ENCODE results near the gene GPR108. TPM values are rescaled to one million over a fixed set of nuclear protein-coding genes. Genes with fewer than 3 reads are reported as not detected.
"Not testable (repeated sequence)": the region's sequence is repeated elsewhere in the genome, so short reads cannot be mapped to it uniquely, and the experiment has no call there.

Gene GPR108
- total RNA-seq, 1 donor from 2014 or later = 58.2 TPM

GRCh38 chr19:6754653-6755463 is 17.5 kb upstream of the GPR108 start:
- no peak for DNase-seq (ENCODE audit: low read depth)
- no peak for TF ChIP-seq CTCF (conservative IDR thresholded peaks at IDR 0.05; ENCODE audit: low read depth, low read length)

GRCh38 chr19:6754136-6754535 is 16.8 kb upstream of the GPR108 start:
- no peak for DNase-seq (ENCODE audit: low read depth)
- no peak for TF ChIP-seq CTCF (conservative IDR thresholded peaks at IDR 0.05; ENCODE audit: low read depth, low read length)
- no peak overlapping the region for H3K4me3 ChIP-seq (ENCODE audit: low read depth, low read length)

More at GRCh38 chr19:6754653-6755463, 17.5 kb upstream of the GPR108 start:
- H3K4me3 ChIP-seq (ENCODE audit: low read depth, low read length) = no peak overlapping the region

- TF ChIP-seq CTCF (conservative IDR thresholded peaks at IDR 0.05; ENCODE audit: low read depth, low read length) = peak; percentile 42
- no peak for DNase-seq (ENCODE audit: low read depth)
- peak overlapping the region; percentile 47 for H3K4me3 ChIP-seq (ENCODE audit: low read depth, low read length)
Observed at GRCh38 chr19:6753178-6754031, 16.0 kb upstream of the GPR108 start.

- DNase-seq (ENCODE audit: low read depth) = no peak
- TF ChIP-seq CTCF (conservative IDR thresholded peaks at IDR 0.05; ENCODE audit: low read depth, low read length) = no peak
- peak overlapping the region; percentile 47 for H3K4me3 ChIP-seq (ENCODE audit: low read depth, low read length)
Observed at GRCh38 chr19:6752256-6753177, 15.1 kb upstream of the GPR108 start.

- no peak for DNase-seq (ENCODE audit: low read depth)
- H3K4me3 ChIP-seq (ENCODE audit: low read depth, low read length) = no peak overlapping the region
- no peak for TF ChIP-seq CTCF (conservative IDR thresholded peaks at IDR 0.05; ENCODE audit: low read depth, low read length)
Observed at GRCh38 chr19:6751189-6751588, 13.8 kb upstream of the GPR108 start.

GRCh38 chr19:6750062-6750461 is 12.7 kb upstream of the GPR108 start:
- no peak overlapping the region for H3K4me3 ChIP-seq (ENCODE audit: low read depth, low read length)
- no peak for TF ChIP-seq CTCF (conservative IDR thresholded peaks at IDR 0.05; ENCODE audit: low read depth, low read length)
- DNase-seq (ENCODE audit: low read depth) = no peak

- not testable (repeated sequence) for H3K4me3 ChIP-seq (ENCODE audit: low read depth, low read length); DNase-seq (ENCODE audit: low read depth)
Observed at GRCh38 chr19:6748543-6748942, 11.2 kb upstream of the GPR108 start.
